ENCODE data around the gene CPED1. TPM values are rescaled to one million over a fixed set of nuclear protein-coding genes. Genes with fewer than 3 reads are reported as not detected.
A peak's percentile ranks its signal among the peaks of the same experiment; 100 is the strongest.

The CPED1 gene
- total RNA-seq, 1 donor from 2014 or later: 4.3 TPM

DNA sequence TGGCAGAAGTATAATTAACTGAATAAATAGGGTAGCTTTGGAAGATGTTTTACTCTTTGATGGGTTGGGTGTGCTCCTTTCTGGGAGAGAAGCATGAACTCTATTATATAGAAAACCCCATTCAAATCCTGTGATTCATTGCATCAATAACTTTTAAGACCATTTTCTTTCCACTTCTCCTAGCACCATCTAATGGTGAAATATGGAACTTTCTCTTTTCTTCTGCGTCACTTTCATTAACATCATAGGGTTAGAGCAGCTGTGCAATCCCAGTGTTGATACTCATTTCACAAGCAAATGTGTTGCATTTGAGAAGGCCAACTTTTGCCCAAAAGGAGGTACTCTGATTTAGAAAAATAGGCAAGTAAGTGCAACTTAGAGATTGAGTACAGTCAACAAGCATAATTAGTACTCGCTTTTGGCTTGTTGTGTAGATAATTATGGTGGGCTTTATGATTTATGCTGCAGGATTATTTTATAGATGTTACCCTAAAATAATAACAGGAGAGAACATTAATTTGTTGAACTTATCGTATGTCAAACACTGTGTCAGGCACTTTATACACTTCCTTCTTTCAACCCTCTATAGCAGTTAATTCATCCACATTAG is 92.9 kb downstream of the CPED1 start:
- Mint-ChIP-seq H3K27ac (ENCODE audit: unreplicated experiment) (no peak overlapping the region), H3K36me3 (ENCODE audit: low read depth) (no peaks in the 10 kb centered on the region), H3K27me3 (ENCODE audit: low read depth) (no peaks in the 10 kb centered on the region), H3K4me3 (no peak overlapping the region), H3K4me1 (peaks cover 6% of the 10 kb centered on the region), H3K9me3 (no peaks in the 10 kb centered on the region)
- TF ChIP-seq, protein P1, sequence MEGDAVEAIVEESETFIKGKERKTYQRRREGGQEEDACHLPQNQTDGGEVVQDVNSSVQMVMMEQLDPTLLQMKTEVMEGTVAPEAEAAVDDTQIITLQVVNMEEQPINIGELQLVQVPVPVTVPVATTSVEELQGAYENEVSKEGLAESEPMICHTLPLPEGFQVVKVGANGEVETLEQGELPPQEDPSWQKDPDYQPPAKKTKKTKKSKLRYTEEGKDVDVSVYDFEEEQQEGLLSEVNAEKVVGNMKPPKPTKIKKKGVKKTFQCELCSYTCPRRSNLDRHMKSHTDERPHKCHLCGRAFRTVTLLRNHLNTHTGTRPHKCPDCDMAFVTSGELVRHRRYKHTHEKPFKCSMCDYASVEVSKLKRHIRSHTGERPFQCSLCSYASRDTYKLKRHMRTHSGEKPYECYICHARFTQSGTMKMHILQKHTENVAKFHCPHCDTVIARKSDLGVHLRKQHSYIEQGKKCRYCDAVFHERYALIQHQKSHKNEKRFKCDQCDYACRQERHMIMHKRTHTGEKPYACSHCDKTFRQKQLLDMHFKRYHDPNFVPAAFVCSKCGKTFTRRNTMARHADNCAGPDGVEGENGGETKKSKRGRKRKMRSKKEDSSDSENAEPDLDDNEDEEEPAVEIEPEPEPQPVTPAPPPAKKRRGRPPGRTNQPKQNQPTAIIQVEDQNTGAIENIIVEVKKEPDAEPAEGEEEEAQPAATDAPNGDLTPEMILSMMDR (conservative IDR thresholded peaks at IDR 0.05): peak; percentile 76
- no peak for DNase-seq (ENCODE audit: low read depth, low spot score)

DNA sequence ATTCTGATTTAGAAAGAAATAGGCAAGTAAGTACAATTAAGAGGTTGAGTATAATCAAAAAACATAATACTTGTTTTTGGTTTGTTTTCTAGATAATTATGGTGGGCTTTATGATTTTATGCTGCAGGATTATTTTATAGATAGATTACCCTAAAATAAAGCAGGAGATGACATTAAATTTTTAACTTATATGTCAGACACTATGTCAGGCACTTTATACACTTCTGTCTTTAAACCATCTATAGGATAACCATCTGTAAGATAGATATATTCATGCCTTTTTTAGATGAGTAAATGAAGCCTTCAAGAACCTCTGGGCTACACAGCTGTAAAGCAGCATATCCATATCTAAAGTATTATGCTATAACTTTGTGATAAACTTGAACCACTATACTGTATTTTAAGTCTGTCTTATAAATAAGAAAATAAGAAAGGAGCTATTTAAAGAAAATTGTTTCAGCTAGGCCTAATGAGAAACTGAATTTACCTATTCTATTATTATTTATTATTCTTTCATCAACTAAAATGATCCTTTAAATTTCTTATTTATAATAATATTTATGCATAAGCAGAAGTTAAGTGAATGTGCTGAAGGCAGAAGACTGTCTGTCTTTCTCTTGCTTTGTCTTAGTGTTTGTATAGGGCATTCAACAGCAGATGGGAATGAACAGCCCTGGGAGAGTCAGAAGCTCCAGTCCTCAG is 94.0 kb downstream of the CPED1 start:
- Mint-ChIP-seq H3K36me3 (ENCODE audit: low read depth) (no peaks in the 10 kb centered on the region), H3K9me3 (no peaks in the 10 kb centered on the region), H3K27me3 (ENCODE audit: low read depth) (no peaks in the 10 kb centered on the region), H3K4me1 (peaks cover 6% of the 10 kb centered on the region), H3K27ac (ENCODE audit: unreplicated experiment) (no peak overlapping the region), H3K4me3 (no peak overlapping the region)
- no peak for DNase-seq (ENCODE audit: low read depth, low spot score)
- TF ChIP-seq, protein P1 (conservative IDR thresholded peaks at IDR 0.05): no peak

DNA sequence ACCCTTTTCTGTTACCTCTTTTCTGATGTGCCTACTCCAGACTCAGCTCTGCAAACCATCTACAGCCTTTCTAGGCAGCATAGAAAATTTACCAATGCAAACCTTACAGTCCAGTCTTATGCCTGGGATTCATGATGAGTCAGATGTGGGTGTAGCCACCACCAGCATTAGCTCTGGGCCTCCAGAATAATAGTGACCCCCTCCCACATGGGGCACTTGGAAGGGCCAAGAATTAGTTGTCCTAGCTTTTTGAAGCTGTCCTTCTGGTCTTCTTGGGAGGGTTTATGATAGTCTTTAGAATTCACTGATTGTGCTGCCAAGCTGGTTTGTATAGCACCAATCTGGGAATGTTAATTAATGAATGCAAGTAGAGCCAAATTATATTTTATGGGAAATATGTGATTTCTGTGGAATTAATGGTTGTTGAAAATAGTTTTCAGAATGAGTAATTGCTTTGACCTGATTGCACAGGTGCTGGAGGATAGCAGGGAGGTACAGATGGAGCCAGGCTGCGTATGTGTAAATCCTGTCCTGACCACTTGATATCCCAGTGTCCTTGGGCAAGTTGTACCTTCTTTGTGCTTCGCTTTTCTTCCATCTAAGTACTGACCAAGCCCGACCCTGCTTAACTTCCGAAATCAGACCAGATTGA is 94.8 kb downstream of the CPED1 start:
- H3K27ac Mint-ChIP-seq (ENCODE audit: unreplicated experiment): peak overlapping the region; percentile 3
- peaks cover 6% of the 10 kb centered on the region for H3K4me1 Mint-ChIP-seq
- no peaks in the 10 kb centered on the region for H3K27me3 Mint-ChIP-seq (ENCODE audit: low read depth)
- H3K4me3 Mint-ChIP-seq: no peak overlapping the region
- no peaks in the 10 kb centered on the region for H3K9me3 Mint-ChIP-seq
- TF ChIP-seq, protein P1 (conservative IDR thresholded peaks at IDR 0.05): no peak
- no peaks in the 10 kb centered on the region for H3K36me3 Mint-ChIP-seq (ENCODE audit: low read depth)
- no peak for DNase-seq (ENCODE audit: low read depth, low spot score)

DNA sequence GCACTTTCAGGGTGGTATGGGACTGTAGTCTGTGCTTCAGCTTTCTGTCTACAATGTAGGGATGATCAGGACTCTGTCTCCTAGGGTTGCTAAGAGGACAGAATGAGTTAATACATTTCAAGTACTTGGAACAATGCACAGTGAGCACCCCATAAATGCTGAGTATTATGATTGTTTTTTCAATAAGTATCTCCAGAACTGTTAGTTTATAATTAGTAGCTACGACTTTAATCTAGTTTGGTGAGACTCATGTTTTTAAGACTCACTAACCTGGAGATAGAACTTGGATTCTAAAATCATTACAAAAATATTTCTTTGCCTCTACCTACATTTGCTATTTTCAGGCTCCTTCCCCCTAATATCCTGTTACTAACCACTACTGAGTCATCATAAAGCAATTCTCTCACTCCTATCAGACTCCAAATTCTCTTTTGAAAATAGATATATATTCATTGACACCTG is 95.3 kb downstream of the CPED1 start:
- Mint-ChIP-seq H3K36me3 (ENCODE audit: low read depth) (no peaks in the 10 kb centered on the region), H3K4me1 (peaks cover 6% of the 10 kb centered on the region), H3K9me3 (no peaks in the 10 kb centered on the region), H3K27me3 (ENCODE audit: low read depth) (no peaks in the 10 kb centered on the region), H3K27ac (ENCODE audit: unreplicated experiment) (peak overlapping the region; percentile 3), H3K4me3 (no peak overlapping the region)
- TF ChIP-seq, protein P1 (conservative IDR thresholded peaks at IDR 0.05): no peak
- no peak for DNase-seq (ENCODE audit: low read depth, low spot score)

DNA sequence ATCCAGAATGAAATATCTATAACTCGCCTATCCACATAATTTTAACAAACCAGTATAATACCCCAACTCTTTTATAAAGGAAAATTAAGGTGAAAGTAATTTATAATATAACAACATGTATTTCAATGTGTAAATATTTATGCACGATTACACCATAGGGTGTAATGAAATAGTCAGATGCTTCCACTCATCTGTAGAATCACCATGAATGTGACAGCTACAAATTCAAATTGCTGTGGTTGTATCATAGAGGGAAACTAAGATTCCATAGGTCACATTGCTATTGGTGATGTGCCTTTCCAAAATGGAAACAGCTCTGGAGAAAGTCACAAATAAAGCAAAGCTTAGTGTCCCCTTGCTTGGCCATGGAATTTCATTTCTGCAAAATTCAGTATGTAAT is 95.7 kb downstream of the CPED1 start:
- TF ChIP-seq, protein P1 (conservative IDR thresholded peaks at IDR 0.05): no peak
- Mint-ChIP-seq H3K27ac (ENCODE audit: unreplicated experiment) (no peak overlapping the region), H3K4me3 (no peak overlapping the region), H3K4me1 (peaks cover 6% of the 10 kb centered on the region), H3K9me3 (no peaks in the 10 kb centered on the region), H3K36me3 (ENCODE audit: low read depth) (no peaks in the 10 kb centered on the region), H3K27me3 (ENCODE audit: low read depth) (no peaks in the 10 kb centered on the region)
- no peak for DNase-seq (ENCODE audit: low read depth, low spot score)
